Kidney (tissue), 14 donors: Measurements from ENCODE around the gene GATA6. TPM values are rescaled to one million over a fixed set of nuclear protein-coding genes. Genes with fewer than 3 reads are reported as not detected.

Experiments
- DNase-seq, 5 donors: peaks; one replicate each; pipeline ENCODE4 v3.0.0-alpha.2; 2013 to 2020
- FAIRE-seq: peaks from 2 replicates; lab custom pipeline; 2012; peaks lifted over from hg19 to GRCh38; lab: Jason Lieb, UNC
- H3K27ac ChIP-seq, 2 donors: one replicate each; pipeline ENCODE4 v1.7.0; 2013; ENCODE audit warnings: low read depth in 2 of 2, low read length in 2 of 2, inconsistent platforms in 1 of 2
- H3K27me3 ChIP-seq: one replicate; pipeline ENCODE4 v1.7.1; 2013; ENCODE audit warnings: low read length, inconsistent platforms; ENCODE audit not compliant: control insufficient read depth, insufficient read depth
- H3K36me3 ChIP-seq, 3 donors: one replicate each; pipeline versions ENCODE4 v1.7.0 to v1.7.1; 2013; ENCODE audit warnings: low read length in 3 of 3, control low read depth in 1 of 3, inconsistent platforms in 1 of 3; ENCODE audit not compliant: insufficient read depth in 3 of 3, control insufficient read depth in 2 of 3
- H3K4me1 ChIP-seq, 3 donors: one replicate each; pipeline versions ENCODE4 v1.7.0 to v1.7.1; 2013; ENCODE audit warnings: low read length in 3 of 3, inconsistent platforms in 1 of 3, low read depth in 1 of 3; ENCODE audit not compliant: control insufficient read depth in 2 of 3, insufficient read depth in 2 of 3
- H3K4me3 ChIP-seq, 3 donors: one replicate each; pipeline versions ENCODE4 v1.7.0 to v1.8.1; 2013; ENCODE audit warnings: low read length in 3 of 3, control low read depth in 1 of 3, inconsistent platforms in 1 of 3
- H3K9ac ChIP-seq, 3 donors: one replicate each; pipeline versions ENCODE4 v1.7.0 to v1.7.1; 2013; ENCODE audit warnings: low read length in 3 of 3, control low read depth in 1 of 3, inconsistent platforms in 1 of 3
- H3K9me3 ChIP-seq, 3 donors: one replicate each; pipeline versions ENCODE4 v1.7.0 to v1.7.1; 2013; ENCODE audit warnings: low read length in 3 of 3, control low read depth in 1 of 3, inconsistent platforms in 1 of 3; ENCODE audit not compliant: control insufficient read depth in 2 of 3, insufficient read depth in 1 of 3
- CTCF ChIP-seq: IDR thresholded peaks from 3 replicates; pipeline ENCODE4 v1.5.1; 2012; ENCODE audit warnings: mild to moderate bottlenecking, moderate library complexity, borderline replicate concordance; ENCODE audit not compliant: insufficient read depth; ENCODE audit errors: extremely low read depth
- intact Hi-C: fragments of 100-400 bp; cut with DNase I; formaldehyde crosslinking; loops from one replicate; pipeline ENCODE4 v1.11.1; 2022
- polyA plus RNA-seq: library from polyadenylated mRNA; stranded (reverse); fragments of 350-450 nt; fragmentation: Illumina TruSeq; extraction: RNeasy Lipid Tissue Mini Kit (QIAGEN cat#74804); gene quantifications from one replicate; pipeline ENCODE4 v1.2.3, GENCODE V29; 2014; ENCODE audit warnings: low read depth, low replicate concordance; ENCODE audit not compliant: insufficient read depth
- total RNA-seq: library from RNA; stranded (reverse); fragmentation: NEBNext Ultra II Directional; extraction: Animal tissue kit (Norgen Biotek cat#: 25700); gene quantifications from one replicate; pipeline ENCODE4 v1.2.1, GENCODE V29; 2021
- donor health status: control.
- donor health status: control.
- donor health status: control.
- donor health status: control.
- donor health status: control.
- donor health status: DM: yes; HTN: yes; CAD: no.
- donor health status: Normal renal cell carcinoma (clear cell type).

The GATA6 gene
- total and polyA plus RNA-seq, 2 donors from 2014 or later, result 1.7 to 10.9 TPM

DNA sequence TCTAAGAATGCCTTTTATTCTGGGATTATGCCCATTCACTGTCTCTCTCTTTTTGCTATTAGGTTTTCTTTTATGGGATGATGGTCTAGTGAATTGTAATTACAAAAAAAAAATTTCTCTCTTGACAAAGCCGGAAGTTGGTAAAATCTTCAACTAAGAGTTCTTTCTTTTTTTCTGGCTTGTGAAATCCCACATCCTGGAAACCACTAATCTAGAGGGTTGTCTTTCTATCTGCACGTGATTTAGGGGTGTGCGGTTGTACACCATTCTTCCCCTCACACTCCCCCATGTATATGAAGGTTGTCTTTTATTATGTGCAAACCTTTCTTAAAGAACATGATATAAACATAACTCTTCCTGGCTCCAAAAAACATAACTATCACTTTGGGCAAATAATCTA lies 52.0 kb downstream of the GATA6 start:
- DNase-seq (no peak), FAIRE-seq (no peak)
- H3K27ac ChIP-seq, result no peak overlapping the region
- no peak overlapping the region for H3K4me3 ChIP-seq
- intact Hi-C loops, result no loop called here
- H3K36me3 ChIP-seq, result no peaks in the 10 kb centered on the region
- no peaks in the 10 kb centered on the region for H3K27me3 ChIP-seq
- no peaks in the 10 kb centered on the region for H3K9me3 ChIP-seq
- no peaks in the 10 kb centered on the region for H3K4me1 ChIP-seq
- no peak overlapping the region for H3K9ac ChIP-seq
- no peak for TF ChIP-seq CTCF

DNA sequence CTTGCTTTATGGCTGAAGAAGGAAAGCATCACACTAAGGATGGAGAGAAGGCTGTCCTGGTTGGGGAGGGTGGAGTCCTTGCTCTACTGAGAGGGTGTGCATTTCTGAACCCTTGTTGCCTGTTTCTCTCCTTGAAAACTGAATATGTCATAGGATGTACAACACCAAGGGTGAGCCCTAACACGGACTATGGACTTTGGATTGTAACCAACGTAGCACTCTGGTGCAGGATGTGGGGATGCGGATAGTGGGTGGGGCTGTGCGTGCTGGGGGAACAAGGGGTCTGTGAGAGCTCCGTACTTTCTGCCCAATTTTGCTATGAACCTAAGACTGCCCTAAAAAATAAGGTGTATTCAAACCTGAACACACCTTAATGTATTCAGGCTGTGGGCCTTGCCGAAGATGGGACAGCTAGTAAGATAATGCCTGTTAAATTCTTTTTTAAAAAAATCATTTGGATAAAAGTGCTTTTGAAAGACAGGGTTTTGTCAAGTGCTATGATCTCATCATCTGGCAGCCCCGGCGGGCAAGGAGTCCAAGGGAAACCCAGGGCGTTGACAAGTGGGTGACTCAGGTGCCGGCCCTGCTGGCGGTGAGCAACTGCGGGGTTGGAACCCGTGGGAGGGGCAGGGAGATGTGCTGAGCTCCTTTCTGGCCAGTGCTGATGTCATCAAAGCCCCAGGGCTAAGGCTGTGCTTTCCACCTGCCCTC lies 54.0 kb downstream of the GATA6 start:
- FAIRE-seq (no peak), DNase-seq (peak in 1 of 5 donors; percentile 95)
- TF ChIP-seq CTCF, result no peak
- Histone ChIP-seq H3K9ac (no peak overlapping the region), H3K4me1 (no peaks in the 10 kb centered on the region), H3K4me3 (no peak overlapping the region), H3K27ac (no peak overlapping the region), H3K9me3 (no peaks in the 10 kb centered on the region), H3K27me3 (no peaks in the 10 kb centered on the region), H3K36me3 (no peaks in the 10 kb centered on the region)
- intact Hi-C loops, result no loop called here

- FAIRE-seq (no peak), DNase-seq (no peak)
- Histone ChIP-seq H3K4me1 (no peaks in the 10 kb centered on the region), H3K27me3 (no peaks in the 10 kb centered on the region), H3K9ac (no peak overlapping the region), H3K36me3 (no peaks in the 10 kb centered on the region), H3K27ac (no peak overlapping the region), H3K4me3 (no peak overlapping the region), H3K9me3 (no peaks in the 10 kb centered on the region)
- intact Hi-C loops, result no loop called here
- TF ChIP-seq CTCF, result no peak
These were observed 54.6 kb downstream of the GATA6 start for GRCh38 chr18:22223965-22224322.

GRCh38 chr18:22224339-22224738 lies 55.0 kb downstream of the GATA6 start:
- intact Hi-C loops, result no loop called here
- Histone ChIP-seq H3K27ac (no peak overlapping the region), H3K9ac (no peak overlapping the region), H3K9me3 (no peaks in the 10 kb centered on the region), H3K36me3 (no peaks in the 10 kb centered on the region), H3K4me3 (no peak overlapping the region), H3K4me1 (no peaks in the 10 kb centered on the region), H3K27me3 (no peaks in the 10 kb centered on the region)
- no peak for TF ChIP-seq CTCF
- no peak for FAIRE-seq
- no peak for DNase-seq
